Activated naive CD4-positive, alpha-beta T cell treated with anti-CD3 and anti-CD28 coated beads, Interleukin-2, amount 50 U/mL, for 16 hours (primary cell): ENCODE results near the gene GPATCH2.
A peak's percentile ranks its signal among the peaks of the same experiment; 100 is the strongest.
"Not testable (repeated sequence)": the region's sequence is repeated elsewhere in the genome, so short reads cannot be mapped to it uniquely, and the experiment has no call there.

Experiments
- DNase-seq: peaks from one replicate; pipeline ENCODE4 v3.0.0-alpha.2; 2020

GPATCH2 gene

DNA sequence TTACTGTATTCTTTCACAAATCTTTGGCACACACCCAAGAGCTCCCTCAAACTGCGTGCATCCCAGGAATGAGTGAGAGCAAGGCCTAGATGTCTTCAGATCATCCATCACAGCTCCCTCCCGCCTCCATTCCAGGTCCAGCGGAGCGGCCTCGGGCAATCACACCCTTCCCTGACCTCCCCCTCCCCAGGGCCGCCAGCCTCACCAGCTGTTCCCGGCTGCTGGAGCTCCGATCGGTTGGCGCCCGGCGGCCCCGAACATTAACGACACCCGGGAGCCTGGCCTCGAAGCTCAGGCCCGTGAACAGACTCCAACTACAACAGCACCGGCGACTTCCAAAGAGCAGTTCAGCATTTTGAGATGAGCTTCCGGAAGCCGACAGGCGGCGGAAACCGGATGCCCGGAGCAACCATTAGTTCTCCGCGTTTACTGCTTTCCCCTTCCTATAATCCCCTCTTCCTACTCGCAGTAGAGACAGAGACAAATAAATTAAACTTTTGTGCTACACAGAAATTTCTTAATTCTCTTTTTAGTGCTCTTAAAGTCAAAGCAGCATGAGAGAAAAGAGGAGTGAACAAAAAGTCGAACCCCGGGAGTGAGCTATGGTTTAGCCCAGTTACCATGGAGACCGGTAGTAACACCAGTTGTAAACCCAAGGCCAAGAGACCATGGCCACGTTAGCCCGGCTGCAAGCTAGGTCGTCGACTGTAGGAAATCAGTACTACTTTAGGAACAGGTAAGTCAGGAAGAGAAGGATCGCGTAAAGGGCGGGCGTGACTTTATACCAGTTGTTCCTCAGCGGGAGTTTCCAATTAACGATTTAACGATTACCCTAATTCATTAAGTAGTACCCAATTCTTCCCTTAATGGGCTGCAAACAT is at the start of gene GPATCH2, which contains the start of gene SPATA17:
Gene GPATCH2, minus strand, starts transcription at position 380 of the 881 bp plus-strand sequence. Its CDS starts 119 bp downstream, at position 261.
Gene SPATA17, plus strand, starts transcription at position 634 of the 881 bp plus-strand sequence. Its CDS starts 35 bp downstream, at position 669.
- DNase-seq = peak; percentile 78

DNA sequence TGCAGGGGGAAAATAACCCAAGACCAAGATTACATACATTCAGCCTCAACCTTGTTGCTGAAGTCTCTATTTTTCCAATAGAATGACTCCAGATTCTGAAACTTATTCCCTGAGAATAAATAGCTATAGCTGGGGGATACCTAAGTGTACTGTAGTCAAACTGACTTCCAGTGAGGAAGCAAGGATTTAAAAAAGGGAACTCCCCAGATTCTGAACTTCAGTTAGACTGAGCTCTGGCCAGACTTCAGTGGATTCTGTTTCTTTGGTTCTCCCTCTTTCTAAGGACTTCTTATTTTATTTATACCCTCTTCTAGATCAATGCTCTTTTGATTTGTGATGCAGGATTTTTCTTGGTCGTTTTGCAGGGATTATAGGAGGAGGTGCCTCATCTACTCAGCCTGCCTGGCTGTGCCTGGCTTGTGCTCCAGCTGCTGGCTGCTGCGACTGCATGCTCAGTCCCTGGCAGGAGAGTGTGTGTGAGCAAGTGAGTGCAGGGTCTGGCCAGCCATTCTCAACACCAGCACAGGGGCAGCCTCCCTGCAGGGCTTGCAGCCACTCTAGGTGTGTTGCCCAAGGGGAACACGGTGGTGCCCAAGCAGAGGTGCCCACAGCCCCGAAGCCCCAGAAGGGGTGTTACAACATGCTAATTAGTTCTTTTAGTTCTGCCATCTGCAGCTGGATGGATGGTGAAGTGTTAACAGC is 43.3 kb upstream of the GPATCH2 start:
- no peak for DNase-seq

DNA sequence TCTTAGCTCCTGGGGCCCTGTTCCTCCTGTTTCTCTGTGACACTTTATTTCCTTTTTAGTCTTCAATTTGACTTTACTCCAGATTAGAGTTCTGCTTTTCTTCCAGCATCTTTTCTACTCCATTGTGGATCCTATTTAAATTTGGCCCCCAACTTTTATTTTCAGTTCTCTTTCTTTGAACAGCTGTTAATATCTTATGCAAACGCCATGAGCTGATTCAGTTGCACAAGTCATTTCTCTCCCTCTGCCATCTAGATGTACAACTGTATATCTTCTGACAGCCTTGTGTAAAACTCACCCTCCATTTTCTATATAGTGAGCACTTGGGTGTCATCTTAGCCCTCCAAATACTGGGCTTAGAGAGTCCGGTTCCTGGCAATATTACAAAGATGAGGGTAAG is 42.5 kb upstream of the GPATCH2 start:
- DNase-seq = no peak

DNA sequence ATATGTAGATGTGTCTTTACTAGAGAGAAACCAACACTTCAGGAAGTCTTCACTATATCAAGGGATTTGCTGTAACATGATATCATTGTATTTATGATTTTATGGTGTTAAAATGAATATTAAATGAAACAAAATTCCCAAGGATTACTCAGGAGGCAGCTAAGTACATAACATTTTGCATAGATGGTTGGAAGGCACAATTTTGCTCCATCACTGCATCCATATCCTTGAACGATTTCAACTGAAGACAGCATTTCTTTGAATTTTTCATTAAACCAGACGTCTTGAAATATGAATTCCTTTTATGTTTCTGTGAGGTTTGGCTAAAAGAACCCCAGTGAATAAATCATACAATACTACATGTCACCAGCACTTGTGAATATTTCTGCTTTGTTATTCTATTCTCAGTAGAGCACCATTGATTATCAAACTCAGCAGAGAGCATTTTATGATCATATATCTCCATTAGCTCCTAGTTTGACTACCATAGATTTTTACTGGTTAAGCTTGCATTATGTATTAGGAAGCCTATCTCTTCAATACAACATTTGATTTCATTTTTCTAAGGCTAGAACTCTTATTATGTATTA is 37.6 kb upstream of the GPATCH2 start:
- DNase-seq = no peak

DNA sequence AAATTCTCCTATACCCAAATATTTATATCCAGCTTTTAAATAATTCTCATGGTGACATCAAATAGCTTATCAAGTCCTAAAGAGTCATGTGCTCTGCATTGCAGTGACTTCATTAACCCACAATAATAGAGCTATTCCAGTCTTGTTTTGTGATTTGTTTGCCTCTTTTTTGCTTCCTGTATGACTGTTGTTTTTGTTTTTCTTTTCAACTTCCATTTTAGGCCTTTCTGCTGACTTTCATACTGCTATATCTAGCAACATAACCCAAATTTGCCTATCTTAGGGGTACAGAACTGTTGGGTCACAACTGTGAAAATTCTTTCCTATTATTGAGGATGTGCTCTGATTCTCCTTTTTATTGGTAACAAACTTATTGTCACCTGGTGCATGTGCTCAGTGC is 30.5 kb upstream of the GPATCH2 start:
- DNase-seq = no peak

DNA sequence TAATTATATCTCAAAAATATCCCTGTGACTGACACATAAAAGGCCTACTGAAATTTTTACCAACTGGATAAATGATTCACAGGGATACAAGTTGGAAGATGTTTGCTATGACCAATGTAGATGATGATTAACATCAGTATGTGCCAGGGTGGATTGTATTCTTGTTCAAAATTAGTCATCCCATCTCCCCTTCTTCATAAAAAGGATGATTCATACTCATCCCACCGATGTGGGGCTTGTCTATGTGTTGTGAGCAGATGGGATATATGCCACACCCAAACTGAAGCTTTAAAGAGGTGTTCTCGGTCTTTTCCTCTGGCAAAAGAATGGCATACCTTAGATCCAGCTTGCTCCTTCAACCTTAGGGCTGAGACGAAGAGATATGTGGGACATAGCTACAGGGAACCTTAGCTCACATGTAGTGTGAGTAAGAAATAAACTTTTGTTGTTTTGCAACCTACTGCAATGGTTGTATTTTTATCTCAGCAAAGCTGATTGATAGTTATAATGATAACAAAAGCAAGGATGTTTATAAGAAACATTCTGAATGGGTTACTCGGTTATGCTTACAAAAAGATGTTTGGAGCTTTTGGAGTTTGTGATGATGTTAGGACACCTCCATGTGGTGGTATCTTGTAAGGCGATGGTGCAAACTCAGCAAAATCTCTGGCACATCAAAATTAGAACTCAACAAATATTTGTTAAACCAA is 29.6 kb upstream of the GPATCH2 start:
- no peak for DNase-seq

DNA sequence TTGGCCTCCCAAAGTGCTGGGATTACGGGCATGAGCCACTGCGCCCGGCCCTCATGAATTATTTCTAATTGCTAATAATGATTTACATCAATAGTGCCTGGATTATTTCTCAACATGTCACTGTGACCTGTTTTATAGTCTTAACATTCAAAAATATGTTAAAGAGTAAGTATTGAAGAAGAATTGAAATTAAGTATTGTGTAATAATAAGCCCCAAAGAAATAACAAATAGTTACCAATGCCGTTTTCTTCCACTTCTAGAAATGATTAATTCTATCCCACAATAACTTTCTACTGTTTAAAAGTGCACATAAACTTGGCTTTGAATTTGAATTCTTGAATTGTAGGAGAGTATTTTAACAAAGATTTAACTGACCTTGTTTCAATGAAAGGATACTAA is 19.8 kb upstream of the GPATCH2 start:
- DNase-seq = no peak

DNA sequence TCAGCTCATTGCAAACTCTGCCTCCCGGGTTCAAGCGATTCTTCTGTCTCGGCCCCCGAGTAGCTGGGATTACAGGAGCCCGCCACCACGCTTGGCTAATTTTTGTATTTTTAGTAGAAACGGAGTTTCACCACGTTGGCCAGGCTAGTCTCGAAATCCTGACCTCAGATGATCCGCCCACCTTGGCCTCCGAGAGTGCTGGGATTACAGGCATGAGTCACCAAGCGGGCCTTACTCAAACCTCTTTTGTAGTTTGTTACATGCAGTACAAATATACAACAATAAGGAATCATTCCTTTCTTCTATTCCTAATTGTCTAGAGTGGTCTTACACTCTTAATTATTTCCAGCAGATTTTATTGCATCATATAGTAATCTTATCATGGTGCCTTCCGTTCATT is 16.9 kb upstream of the GPATCH2 start:
- no peak for DNase-seq

DNA sequence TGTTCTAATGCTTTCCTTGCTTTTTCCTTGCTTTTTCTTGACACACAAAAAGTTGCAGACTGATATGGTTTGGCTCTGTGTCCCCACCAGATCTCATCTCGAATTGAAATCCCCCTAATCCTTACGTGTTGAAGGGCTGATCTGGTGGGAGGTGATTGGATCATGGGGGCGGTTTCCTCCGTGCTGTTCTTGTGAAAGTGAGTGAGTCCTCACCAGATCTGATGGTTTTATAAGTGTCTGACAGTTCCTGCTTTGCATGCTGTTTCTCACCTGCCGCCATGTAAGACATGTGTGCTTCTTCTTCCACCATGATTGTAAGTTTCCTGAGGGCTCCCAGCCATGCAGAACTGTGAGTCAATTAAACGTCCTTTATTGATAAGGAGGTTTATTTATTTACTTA is 11.6 kb upstream of the GPATCH2 start:
- no peak for DNase-seq

DNA sequence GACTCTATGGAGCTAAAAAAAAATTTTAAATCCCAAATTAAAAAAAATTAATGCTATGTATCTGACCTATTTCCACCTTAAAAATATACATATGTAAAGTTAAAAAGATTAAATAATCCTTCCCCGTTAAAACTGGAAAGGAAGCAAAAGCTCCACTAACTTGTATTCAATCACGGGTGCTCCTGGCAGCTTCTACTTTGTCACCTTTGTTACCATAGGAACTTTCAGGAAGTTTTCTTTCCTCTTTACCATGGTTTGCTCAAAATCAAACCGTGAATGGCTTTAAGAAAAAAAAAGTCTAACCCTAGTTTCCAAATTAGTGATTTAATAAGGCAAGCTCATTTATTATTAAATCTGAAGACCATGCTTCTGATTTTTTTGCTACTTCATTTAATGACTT is 3.5 kb downstream of the GPATCH2 start:
- DNase-seq = no peak

DNA sequence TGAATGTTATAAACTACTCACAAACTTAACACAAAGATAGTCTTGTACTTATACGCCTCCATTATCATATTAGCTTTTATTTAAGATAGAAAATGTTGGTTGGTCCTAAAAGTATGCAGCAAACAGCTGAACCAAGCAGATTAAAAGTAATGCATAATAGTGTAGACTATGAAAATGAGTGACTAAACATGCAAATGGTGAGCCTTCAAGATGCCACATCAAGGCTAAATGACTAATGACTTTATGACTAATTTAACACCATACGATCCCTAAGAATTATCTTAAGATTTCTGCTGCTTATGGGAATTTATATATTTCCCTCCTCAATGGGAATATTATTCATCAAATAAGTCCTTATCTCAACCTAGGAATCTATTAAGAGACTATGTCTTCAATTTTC is 4.6 kb downstream of the GPATCH2 start:
- DNase-seq = no peak

DNA sequence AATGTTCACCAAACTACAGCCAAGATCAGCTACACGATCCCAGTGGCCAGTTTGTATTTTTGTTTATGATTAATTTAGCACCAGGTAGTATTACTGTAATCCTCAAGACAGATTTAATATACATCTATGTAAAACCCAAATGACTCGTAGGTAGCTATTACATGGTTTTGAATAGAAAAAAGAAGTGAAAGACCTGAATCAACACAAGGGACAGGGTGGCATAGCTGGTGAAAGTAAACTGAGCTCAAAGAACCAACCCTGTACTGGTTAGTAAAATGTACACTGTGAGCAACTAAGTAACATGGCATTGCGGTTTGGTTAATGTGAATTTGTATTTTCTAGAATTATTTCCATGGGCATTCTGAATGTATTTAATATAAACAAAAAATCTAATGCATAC is 8.8 kb downstream of the GPATCH2 start:
- DNase-seq = no peak

DNA sequence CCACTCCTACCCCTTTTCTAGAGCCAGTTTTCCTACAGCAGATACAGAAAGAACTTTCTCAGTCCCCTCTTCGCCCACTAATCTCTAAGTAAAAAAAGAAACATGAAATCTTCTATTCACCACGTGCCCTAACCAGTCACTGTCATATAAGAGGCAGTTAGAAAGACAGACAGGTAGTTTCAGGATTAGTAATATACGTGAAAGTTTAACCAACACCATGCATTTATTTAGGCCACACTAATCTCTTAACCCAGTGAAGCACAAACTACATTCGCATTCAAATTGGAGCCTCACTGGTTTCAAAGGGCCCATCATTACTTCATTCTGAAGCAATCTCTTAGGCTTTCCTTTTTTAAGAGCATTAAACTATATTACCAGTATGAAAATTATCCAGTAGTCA is 10.1 kb downstream of the GPATCH2 start:
- DNase-seq = no peak

DNA sequence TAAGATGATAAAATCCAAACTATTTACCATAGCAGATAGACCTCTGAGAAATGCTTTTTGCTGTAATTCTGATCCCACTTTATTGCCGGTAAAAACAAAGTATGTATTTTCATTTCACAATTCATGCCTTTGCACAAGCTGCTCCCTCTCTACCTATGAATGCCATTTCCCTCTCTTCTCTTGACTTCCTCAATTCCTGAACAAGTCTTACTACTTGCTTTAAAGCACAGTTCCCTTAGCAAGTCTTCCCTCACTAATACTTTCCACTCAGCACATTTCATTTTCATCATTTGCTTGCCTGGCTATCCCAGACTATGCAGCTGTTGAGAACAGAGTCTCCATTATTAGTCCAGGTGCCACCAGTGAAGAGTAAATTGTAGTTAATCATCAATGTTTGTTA is 13.8 kb downstream of the GPATCH2 start:
- no peak for DNase-seq

DNA sequence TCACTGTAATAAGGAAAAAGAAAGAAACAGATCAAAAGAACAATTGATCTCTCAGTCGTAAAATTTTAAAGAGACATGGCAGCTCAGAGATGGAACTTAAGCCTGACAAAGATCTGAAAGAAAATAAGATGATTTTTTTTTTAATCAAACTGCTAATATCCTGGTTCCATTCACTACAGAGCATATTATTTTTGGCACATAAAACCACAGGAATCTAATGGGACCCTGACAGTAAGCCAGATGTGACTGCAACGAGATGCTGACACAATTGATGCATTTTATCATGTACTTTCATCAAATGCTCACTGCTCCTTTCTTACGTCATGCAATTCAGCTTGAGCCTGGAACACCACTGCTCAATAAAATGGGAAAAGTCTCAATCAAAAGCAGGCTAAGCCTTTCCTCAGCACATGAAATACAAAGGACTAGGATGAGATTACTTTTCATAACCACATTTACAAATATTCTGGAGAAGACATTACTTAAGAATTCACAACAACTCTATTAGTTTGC is 16.6 kb downstream of the GPATCH2 start:
- no peak for DNase-seq

DNA sequence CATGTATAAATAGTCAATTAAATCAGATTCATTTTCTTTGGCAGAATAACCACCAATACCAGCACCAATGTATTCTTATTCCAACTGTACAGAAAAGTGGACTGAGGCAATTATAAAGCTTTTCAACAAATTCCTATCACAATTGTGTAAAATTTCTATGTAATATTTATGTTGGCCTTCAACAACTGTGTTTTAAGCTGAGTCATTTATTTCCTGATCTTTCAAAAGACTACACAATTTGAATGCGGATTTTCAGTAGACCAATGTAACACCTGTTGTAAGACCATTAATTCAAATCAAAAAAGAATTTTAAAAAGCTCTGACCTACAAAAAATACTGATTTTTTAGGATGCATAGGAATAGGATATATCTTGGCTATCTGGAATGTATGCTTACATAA is 25.5 kb downstream of the GPATCH2 start:
- no peak for DNase-seq

DNA sequence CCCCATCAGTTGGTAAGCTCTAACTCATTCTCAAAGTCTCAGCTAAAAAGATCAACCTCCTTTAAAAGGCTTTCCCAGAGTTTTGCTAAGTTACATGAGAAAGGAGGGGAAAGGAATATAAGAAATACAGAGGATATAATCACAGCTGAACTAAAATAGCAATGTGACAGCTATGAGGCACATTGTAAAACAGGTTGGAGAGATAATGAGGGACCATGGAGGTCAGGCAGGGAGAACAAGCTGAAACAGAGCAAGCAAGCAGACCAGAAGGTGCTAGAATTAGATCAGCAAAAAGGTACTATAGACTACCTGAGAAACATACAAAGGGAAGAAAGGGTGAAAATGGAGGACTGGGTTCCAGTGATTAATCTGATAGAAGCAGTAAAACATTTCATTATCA is 28.5 kb downstream of the GPATCH2 start:
- no peak for DNase-seq

DNA sequence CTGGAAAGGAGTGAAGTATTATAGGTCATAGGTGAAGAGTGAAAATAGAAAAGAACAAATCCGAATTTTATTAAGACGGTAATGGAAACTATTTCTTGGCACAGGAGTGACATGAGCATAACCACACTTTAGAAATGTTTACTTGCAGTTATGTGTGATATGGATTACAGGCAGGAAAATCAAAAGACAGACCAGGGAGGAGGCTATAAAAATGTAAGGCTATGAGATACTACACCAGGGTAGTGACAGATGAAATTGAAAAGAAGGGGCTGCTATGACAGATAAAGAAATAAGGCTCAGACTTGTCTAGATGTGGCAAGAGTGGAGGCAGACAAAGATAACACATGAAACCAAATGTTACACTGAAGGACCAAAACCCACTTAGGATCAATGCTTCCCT is 31.7 kb downstream of the GPATCH2 start:
- DNase-seq = no peak

DNA sequence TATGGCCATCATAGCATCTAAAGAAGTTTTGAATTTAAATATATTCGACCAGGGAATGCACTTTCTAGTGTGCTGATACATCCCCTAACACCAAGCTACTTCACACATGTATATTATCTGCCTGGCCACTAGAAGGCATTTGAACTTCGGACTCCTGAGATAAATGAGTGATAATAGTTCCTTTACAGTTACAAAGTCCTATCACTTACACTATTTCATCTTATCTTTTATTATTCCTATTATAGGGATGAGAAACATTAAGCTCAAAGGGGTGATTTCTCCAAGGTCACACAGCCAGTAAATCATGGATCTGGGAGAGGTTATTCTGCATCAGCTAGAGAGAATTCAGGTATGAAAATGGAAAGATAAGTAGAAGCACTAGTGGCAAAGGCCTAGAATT is 40.3 kb downstream of the GPATCH2 start:
- DNase-seq = no peak

DNA sequence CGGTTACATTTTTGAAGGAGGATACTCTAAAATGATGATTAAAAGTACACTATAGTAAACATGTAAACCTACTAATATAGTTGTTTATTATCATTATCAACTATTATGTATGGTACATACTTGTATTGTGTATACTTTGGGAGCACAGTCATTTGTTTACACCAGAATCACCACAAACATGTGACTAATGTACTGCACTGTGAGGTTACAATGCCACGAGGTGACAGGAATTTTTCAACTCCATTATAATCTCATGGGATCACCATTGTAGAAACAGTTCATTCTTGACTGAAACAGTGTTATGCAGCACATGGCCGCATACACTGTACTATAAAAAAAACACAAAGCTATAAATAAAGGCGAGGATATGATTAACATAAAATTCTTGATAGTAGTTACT is 44.3 kb downstream of the GPATCH2 start:
- no peak for DNase-seq

DNA sequence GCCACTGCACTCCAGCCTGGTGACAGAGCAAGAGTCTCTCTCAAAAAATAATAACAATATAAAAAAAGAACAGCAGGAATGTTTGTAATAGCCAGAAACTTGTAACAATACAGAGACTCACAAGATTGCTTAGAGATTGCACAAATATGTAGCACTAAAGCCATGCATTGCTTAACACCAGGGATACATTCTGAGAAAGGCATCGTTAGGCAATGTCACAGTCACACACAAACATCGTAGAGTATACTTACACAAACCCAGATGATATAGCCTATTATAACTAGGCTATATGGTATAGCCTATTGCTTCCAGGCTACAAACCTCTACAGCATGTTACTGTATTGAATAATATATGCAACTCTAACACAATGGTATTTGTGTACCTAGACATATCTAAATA is 45.3 kb downstream of the GPATCH2 start:
- no peak for DNase-seq

DNA sequence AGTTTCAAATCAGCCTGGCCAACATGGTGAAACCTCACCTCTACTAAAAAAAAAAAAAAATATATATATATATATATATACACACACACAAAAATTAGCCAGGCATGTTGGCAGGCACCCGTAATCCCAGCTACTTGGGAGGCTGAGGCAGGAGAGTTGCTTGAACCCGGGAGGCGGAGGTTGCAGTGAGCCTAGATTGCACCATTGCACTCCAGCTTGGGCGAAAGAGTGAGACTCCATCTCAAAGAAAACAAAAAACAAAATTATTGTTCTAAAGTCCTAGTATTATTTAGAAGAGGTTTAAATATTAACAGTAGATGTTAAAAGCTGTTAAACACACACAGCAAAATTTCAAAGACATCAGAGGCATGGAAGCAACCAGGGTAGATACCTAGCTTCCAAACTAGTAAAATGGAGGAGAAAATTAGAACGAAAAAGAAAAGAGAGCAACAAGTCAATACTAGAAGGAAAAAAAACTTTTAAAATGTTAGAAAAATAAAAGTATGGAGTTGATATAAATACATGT is 46.5 kb downstream of the GPATCH2 start:
- DNase-seq = not testable (repeated sequence)

DNA sequence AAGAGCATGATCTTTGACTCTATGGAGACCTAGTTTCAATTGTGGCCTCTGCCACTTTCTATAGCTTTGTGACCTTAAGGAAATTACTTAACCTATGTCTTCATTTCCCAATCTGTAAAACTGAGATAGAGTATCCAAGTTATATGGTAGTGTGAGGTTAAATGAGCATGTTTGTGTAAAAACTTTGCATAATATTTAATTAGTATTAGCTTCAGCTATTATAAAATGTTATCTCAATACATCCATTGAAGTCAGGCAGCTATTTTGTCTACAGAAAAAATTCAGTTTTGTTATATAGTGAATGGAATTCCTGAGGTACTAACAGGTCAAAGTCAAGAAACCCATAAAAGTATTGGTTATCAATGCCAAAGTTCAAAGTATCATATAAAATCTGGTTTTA is 53.6 kb downstream of the GPATCH2 start:
- DNase-seq = no peak
